RWPE1 (cell line): ENCODE data around the gene EDN1.
"Not testable (repeated sequence)": the region's sequence is repeated elsewhere in the genome, so short reads cannot be mapped to it uniquely, and the experiment has no call there.

ENCODE experiments used
- CTCF ChIA-PET: fragments of 350-600 bp; sonication (Branson Sonifier 250); formaldehyde crosslinking; extraction: SDS; loops from one replicate; lab custom pipeline; 2021; lab: Yijun Ruan, JAX
- POLR2A ChIA-PET: fragments of 400-600 bp; formaldehyde crosslinking; extraction: SDS; loops from one replicate; lab custom pipeline; 2020; ENCODE audit warnings: antibody characterized with exemption; ENCODE audit not compliant: low non-redundant PET; lab: Yijun Ruan, JAX
- DNase-seq: peaks from one replicate; pipeline ENCODE4 v3.0.0; 2012; ENCODE audit warnings: low spot score
- H3K27ac ChIP-seq: fragments of 450-650 bp; 2 replicates; pipeline ENCODE4 v1.5.1; 2017
- CTCF ChIP-seq: fragments of 450-650 bp; conservative IDR thresholded peaks from 2 replicates; pipeline ENCODE4 v1.5.1; 2017; ENCODE audit warnings: low read depth, mild to moderate bottlenecking

EDN1 gene

GRCh38 chr6:12331951-12332749 is 42.0 kb downstream of the EDN1 start:
- no peak overlapping the region for H3K27ac ChIP-seq
- ChIA-PET CTCF (interaction anchor here (0.6 kb wide), 1 partner anchor 143 kb away, joined by 3 read pairs; no protein-coding TSS in a partner anchor), POLR2A (no interaction called here)
- TF ChIP-seq CTCF, result no peak
- DNase-seq, result no peak

- CTCF ChIA-PET, POLR2A ChIA-PET, H3K27ac ChIP-seq, DNase-seq: not testable (repeated sequence)
Observed at GRCh38 chr6:12332750-12333079, 42.6 kb downstream of the EDN1 start.

- CTCF ChIA-PET, result no interaction called here
- no peak overlapping the region for H3K27ac ChIP-seq
- no peak for DNase-seq
- TF ChIP-seq CTCF, result no peak
- POLR2A ChIA-PET, result no interaction called here
Observed at GRCh38 chr6:12333128-12333527, 43.0 kb downstream of the EDN1 start.

- no peak for TF ChIP-seq CTCF
- ChIA-PET POLR2A (no interaction called here), CTCF (interaction anchor here (0.6 kb wide), 1 partner anchor 10 kb away, joined by 3 read pairs; no protein-coding TSS in a partner anchor)
- H3K27ac ChIP-seq, result no peak overlapping the region
- no peak for DNase-seq
Observed at GRCh38 chr6:12334526-12335130, 44.5 kb downstream of the EDN1 start.

GRCh38 chr6:12335131-12335527 is 45.0 kb downstream of the EDN1 start:
- POLR2A ChIA-PET, result no interaction called here
- no peak overlapping the region for H3K27ac ChIP-seq
- CTCF ChIA-PET, result interaction anchor here (0.6 kb wide), 1 partner anchor 45 kb away, joined by 3 read pairs; the partner anchor contains the start of gene EDN1
- no peak for DNase-seq
- no peak for TF ChIP-seq CTCF

- POLR2A ChIA-PET, result no interaction called here
- CTCF ChIA-PET, result interaction anchor here (0.6 kb wide), 1 partner anchor 45 kb away, joined by 3 read pairs; the partner anchor contains the start of gene EDN1
- no peak for TF ChIP-seq CTCF
- DNase-seq, result no peak
- H3K27ac ChIP-seq, result no peak overlapping the region
Observed at GRCh38 chr6:12335717-12336116, 45.6 kb downstream of the EDN1 start.
